A549 (cell line): ENCODE measurements around the gene XRCC4. TPM values are rescaled to one million over a fixed set of nuclear protein-coding genes. Genes with fewer than 3 reads are reported as not detected.

ENCODE experiments used
- ATAC-seq, 2 experiments: fragments of 200-7000 bp in 1 of 2; fragments of >200 bp in 1 of 2; cut with Nextera tagmentation in 1 of 2; cut with Tn5 transposase in 1 of 2; 3 replicates each; pipeline versions ENCODE4 v1.8.0 to v1.9.1; 2018 to 2020; ENCODE audit warnings: mild to moderate bottlenecking in 1 of 2, moderate library complexity in 1 of 2
- CTCF ChIA-PET: fragments of 300-600 bp; sonication (Branson Sonifier 250); formaldehyde crosslinking; extraction: SDS; loops from one replicate; lab custom pipeline; 2021; ENCODE audit warnings: antibody characterized with exemption, inconsistent platforms; lab: Yijun Ruan, JAX
- POLR2A ChIA-PET: fragments of 350-600 bp; formaldehyde crosslinking; extraction: SDS; loops from one replicate; lab custom pipeline; 2021; ENCODE audit warnings: antibody characterized with exemption, inconsistent platforms; lab: Yijun Ruan, JAX
- DNase-seq, 2 experiments: peaks; one replicate each; pipeline versions ENCODE4 v3.0.0 to v3.0.0-alpha.2; 2011 to 2016; ENCODE audit warnings: low read depth in 1 of 2, low spot score in 1 of 2
- FAIRE-seq: peaks from 2 replicates; lab custom pipeline; 2011; peaks lifted over from hg19 to GRCh38; lab: Jason Lieb, UNC
- H3K27ac ChIP-seq, 2 experiments: fragments of >200 bp; sonication (Bioruptor Twin); formaldehyde crosslinking; 3 replicates each; pipeline ENCODE4 v1.5.1; 2016 to 2017
- H3K4me1 ChIP-seq: fragments of >200 bp; sonication (Bioruptor Twin); formaldehyde crosslinking; 3 replicates; pipeline ENCODE4 v1.6.1; 2016
- H3K4me2 ChIP-seq: fragments of >200 bp; sonication (Bioruptor Twin); formaldehyde crosslinking; 3 replicates; pipeline ENCODE4 v1.6.1; 2016
- H3K4me3 ChIP-seq: fragments of >200 bp; sonication (Bioruptor Twin); formaldehyde crosslinking; 3 replicates; pipeline ENCODE4 v1.5.1; 2016
- H3K9me3 ChIP-seq: fragments of >200 bp; sonication (Bioruptor Twin); formaldehyde crosslinking; 3 replicates; pipeline ENCODE4 v1.6.1; 2016
- E2F6 ChIP-seq: IDR thresholded peaks from 2 replicates; pipeline ENCODE4 v1.6.1; 2012; ENCODE audit warnings: low read depth, borderline replicate concordance
- EHMT2 ChIP-seq: fragments of 200-600 bp; sonication (generic); IDR thresholded peaks from 2 replicates; pipeline ENCODE4 v1.6.1; 2016; ENCODE audit warnings: antibody characterized with exemption, low read depth, mild to moderate bottlenecking, moderate library complexity
- EP300 ChIP-seq, 2 experiments: fragments of >200 bp; sonication (Bioruptor Twin); formaldehyde crosslinking; IDR thresholded peaks; 2 replicates in 1 of 2; 3 replicates in 1 of 2; pipeline ENCODE4 v1.6.1; 2016 to 2017
- FOSB ChIP-seq: fragments of 250-450 bp; sonication (Bioruptor Pico); IDR thresholded peaks from 2 replicates; pipeline ENCODE4 v1.5.0; 2020; ENCODE audit warnings: mild to moderate bottlenecking, moderate library complexity
- HDAC2 ChIP-seq: fragments of 200-600 bp; sonication (generic); IDR thresholded peaks from 2 replicates; pipeline ENCODE4 v1.6.1; 2016
- HEYL ChIP-seq: fragments of 250-450 bp; sonication (Bioruptor Pico); IDR thresholded peaks from 2 replicates; pipeline ENCODE4 v1.8.0; 2021; ENCODE audit warnings: mild to moderate bottlenecking, moderate library complexity
- JUN ChIP-seq, 2 experiments: fragments of >200 bp; sonication (Bioruptor Twin); formaldehyde crosslinking; IDR thresholded peaks; 2 replicates in 1 of 2; 3 replicates in 1 of 2; pipeline ENCODE4 v1.6.1; 2016 to 2017
- KDM5A ChIP-seq: fragments of 200-600 bp; sonication (generic); IDR thresholded peaks from 2 replicates; pipeline ENCODE4 v1.6.1; 2016; ENCODE audit warnings: antibody characterized with exemption, mild to moderate bottlenecking
- RAD21 ChIP-seq, 2 experiments: fragments of >200 bp in 1 of 2; sonication (Bioruptor Twin) in 1 of 2; formaldehyde crosslinking in 1 of 2; IDR thresholded peaks in 1 of 2; conservative IDR thresholded peaks in 1 of 2; 2 replicates in 1 of 2; 3 replicates in 1 of 2; pipeline ENCODE4 v1.6.1; 2012 to 2018; ENCODE audit warnings: inconsistent platforms in 1 of 2
- RARB ChIP-seq: fragments of 250-450 bp; sonication (Bioruptor Pico); IDR thresholded peaks from 2 replicates; pipeline ENCODE4 v1.8.0; 2021; ENCODE audit warnings: mild to moderate bottlenecking, moderate library complexity
- REST ChIP-seq: fragments of 200-600 bp; sonication (generic); IDR thresholded peaks from 2 replicates; pipeline ENCODE4 v1.6.1; 2016; ENCODE audit warnings: antibody characterized with exemption, mild to moderate bottlenecking, moderate library complexity
- SMC3 ChIP-seq: fragments of >200 bp; sonication (Bioruptor Twin); formaldehyde crosslinking; IDR thresholded peaks from 3 replicates; pipeline ENCODE4 v1.6.1; 2018; ENCODE audit warnings: inconsistent platforms
- ZC3H11A ChIP-seq: fragments of 450-650 bp; IDR thresholded peaks from 2 replicates; pipeline ENCODE4 v1.6.1; 2014; ENCODE audit warnings: antibody characterized with exemption, mild to moderate bottlenecking
- WGBS: methylation state at CpG from one replicate; pipeline ENCODE4 v1.1.6; 2017; ENCODE audit errors: missing lambda C conversion rate; 5-methylcytosine and 5-hydroxymethylcytosine counted together
- polyA plus RNA-seq, 4 experiments: library from polyadenylated mRNA; depleted of rRNA in 3 of 4; stranded (reverse); fragments of >200 nt; fragmentation: RNase III in 1 of 4; extraction: RNeasy Plus Mini Kit Qiagen cat#74134 plus additional on column Dnase treatment in 1 of 4; gene quantifications; 2 replicates in 3 of 4; 3 replicates in 1 of 4; pipeline ENCODE4 v1.2.3, GENCODE V29; 2011 to 2017
- TF ChIP-seq, protein P1 (sequence below): fragments of >200 bp; sonication (Bioruptor Twin); formaldehyde crosslinking; IDR thresholded peaks from 3 replicates; pipeline ENCODE4 v1.5.1; 2016
- TF ChIP-seq, protein P2 (sequence below): fragments of >200 bp; sonication (Bioruptor Twin); formaldehyde crosslinking; IDR thresholded peaks from 3 replicates; pipeline ENCODE4 v1.6.1; 2016
- TF ChIP-seq, protein P3 (sequence below): fragments of 250-450 bp; sonication (Bioruptor Pico); IDR thresholded peaks from 2 replicates; pipeline ENCODE4 v1.5.0; 2021; ENCODE audit warnings: mild to moderate bottlenecking, moderate library complexity, borderline replicate concordance

XRCC4 gene
- polyA plus RNA-seq, 2 of the 4 experiments (the other 2 are of a cell fraction), result 14.3 to 14.8 TPM

DNA sequence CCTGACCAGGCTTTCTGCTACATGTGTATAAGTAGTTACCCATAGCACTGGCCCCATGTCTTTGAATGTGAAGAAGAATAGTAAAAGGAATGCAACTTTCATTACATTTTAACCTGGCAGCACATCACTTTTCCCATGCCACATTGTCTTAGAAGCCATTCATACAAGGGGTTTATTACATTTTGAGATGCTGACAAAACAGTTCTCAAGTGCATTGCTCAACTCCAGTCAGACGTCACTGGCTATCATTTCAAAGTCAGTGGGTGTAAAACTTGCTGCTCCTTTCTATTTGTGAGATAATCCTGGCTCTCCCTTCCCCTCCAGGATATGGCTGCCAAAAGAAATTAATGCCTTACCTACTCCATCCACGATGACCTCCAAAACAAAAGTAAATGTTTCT lies 297.2 kb downstream of the XRCC4 start:
- 65% methylated on average over 2 of the region's 2 CpGs for WGBS
- Histone ChIP-seq H3K9me3 (no peaks in the 10 kb centered on the region), H3K4me3 (no peak overlapping the region), H3K4me1 (no peaks in the 10 kb centered on the region), H3K27ac (no peak overlapping the region), H3K4me2 (no peak overlapping the region)
- POLR2A ChIA-PET, result no interaction called here
- ATAC-seq (no peak), DNase-seq (no peak), FAIRE-seq (no peak)
- CTCF ChIA-PET, result no interaction called here
- no peak for TF ChIP-seq SMC3
- no peak for TF ChIP-seq E2F6
- TF ChIP-seq, protein P1, sequence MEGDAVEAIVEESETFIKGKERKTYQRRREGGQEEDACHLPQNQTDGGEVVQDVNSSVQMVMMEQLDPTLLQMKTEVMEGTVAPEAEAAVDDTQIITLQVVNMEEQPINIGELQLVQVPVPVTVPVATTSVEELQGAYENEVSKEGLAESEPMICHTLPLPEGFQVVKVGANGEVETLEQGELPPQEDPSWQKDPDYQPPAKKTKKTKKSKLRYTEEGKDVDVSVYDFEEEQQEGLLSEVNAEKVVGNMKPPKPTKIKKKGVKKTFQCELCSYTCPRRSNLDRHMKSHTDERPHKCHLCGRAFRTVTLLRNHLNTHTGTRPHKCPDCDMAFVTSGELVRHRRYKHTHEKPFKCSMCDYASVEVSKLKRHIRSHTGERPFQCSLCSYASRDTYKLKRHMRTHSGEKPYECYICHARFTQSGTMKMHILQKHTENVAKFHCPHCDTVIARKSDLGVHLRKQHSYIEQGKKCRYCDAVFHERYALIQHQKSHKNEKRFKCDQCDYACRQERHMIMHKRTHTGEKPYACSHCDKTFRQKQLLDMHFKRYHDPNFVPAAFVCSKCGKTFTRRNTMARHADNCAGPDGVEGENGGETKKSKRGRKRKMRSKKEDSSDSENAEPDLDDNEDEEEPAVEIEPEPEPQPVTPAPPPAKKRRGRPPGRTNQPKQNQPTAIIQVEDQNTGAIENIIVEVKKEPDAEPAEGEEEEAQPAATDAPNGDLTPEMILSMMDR, result no peak

- no peak for ATAC-seq
- no peak overlapping the region for H3K4me2 ChIP-seq
- no peaks in the 10 kb centered on the region for H3K9me3 ChIP-seq
- FAIRE-seq, result no peak
- 85% methylated on average over 3 of the region's 3 CpGs for WGBS
- no peak for DNase-seq
- POLR2A ChIA-PET, result no interaction called here
- no peak for TF ChIP-seq EHMT2
- no peaks in the 10 kb centered on the region for H3K4me1 ChIP-seq
- no peak overlapping the region for H3K27ac ChIP-seq
- CTCF ChIA-PET, result no interaction called here
- no peak overlapping the region for H3K4me3 ChIP-seq
Observed at GRCh38 chr5:83375049-83375745, 297.9 kb downstream of the XRCC4 start.

DNA sequence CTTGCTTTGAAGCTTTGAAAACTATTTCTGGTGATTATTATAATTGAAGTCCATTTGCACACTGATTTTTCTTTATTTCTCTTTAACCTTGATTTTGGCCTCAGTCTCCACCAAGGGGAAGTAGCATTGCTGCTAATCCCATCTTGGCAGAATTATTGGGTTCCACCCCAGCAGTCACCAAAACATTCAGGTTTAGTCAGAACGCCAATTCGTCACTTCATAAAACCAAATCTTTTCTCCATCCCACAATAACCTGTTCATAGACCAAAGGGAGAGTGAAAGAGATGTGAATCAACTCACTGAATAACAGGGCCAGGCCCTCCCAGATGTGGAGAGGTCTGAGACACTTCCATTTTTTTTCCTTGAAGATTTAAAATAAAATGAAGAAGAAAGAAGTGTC lies 299.1 kb downstream of the XRCC4 start:
- H3K4me1 ChIP-seq, result no peaks in the 10 kb centered on the region
- TF ChIP-seq KDM5A (no peak), RAD21 (conservative IDR thresholded peaks at IDR 0.05 in 1 of 2, IDR thresholded peaks at IDR 0.05 in 1 of 2) (no peak), RARB (no peak), REST (no peak), HEYL (CRISPR knock-in tag) (no peak), FOSB (no peak), EHMT2 (no peak), ZC3H11A (no peak), JUN (IDR thresholded peaks at IDR 0.05) (no peak), EP300 (IDR thresholded peaks at IDR 0.05) (no peak), HDAC2 (no peak)
- TF ChIP-seq, protein P2, sequence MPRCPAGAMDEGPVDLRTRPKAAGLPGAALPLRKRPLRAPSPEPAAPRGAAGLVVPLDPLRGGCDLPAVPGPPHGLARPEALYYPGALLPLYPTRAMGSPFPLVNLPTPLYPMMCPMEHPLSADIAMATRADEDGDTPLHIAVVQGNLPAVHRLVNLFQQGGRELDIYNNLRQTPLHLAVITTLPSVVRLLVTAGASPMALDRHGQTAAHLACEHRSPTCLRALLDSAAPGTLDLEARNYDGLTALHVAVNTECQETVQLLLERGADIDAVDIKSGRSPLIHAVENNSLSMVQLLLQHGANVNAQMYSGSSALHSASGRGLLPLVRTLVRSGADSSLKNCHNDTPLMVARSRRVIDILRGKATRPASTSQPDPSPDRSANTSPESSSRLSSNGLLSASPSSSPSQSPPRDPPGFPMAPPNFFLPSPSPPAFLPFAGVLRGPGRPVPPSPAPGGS, result no peak
- TF ChIP-seq, protein P3, sequence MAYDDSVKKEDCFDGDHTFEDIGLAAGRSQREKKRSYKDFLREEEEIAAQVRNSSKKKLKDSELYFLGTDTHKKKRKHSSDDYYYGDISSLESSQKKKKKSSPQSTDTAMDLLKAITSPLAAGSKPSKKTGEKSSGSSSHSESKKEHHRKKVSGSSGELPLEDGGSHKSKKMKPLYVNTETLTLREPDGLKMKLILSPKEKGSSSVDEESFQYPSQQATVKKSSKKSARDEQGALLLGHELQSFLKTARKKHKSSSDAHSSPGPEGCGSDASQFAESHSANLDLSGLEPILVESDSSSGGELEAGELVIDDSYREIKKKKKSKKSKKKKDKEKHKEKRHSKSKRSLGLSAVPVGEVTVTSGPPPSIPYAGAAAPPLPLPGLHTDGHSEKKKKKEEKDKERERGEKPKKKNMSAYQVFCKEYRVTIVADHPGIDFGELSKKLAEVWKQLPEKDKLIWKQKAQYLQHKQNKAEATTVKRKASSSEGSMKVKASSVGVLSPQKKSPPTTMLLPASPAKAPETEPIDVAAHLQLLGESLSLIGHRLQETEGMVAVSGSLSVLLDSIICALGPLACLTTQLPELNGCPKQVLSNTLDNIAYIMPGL, result no peak
- TF ChIP-seq, all 56 proteins: peak for 0
- DNase-seq, result no peak
- Histone ChIP-seq H3K9me3 (no peaks in the 10 kb centered on the region), H3K4me2 (no peak overlapping the region), H3K27ac (no peak overlapping the region), H3K4me3 (no peak overlapping the region)
- WGBS, result 92% methylated on average over 2 of the region's 2 CpGs
- ChIA-PET POLR2A (no interaction called here), CTCF (no interaction called here)
- no peak for ATAC-seq
- FAIRE-seq, result no peak
